ENCODE measurements around the gene AGMO. TPM values are rescaled to one million over a fixed set of nuclear protein-coding genes. Genes with fewer than 3 reads are reported as not detected.

AGMO gene
- polyA plus RNA-seq, 3 donors, result not detected

GRCh38 chr7:15503603-15504290 lies 58.1 kb downstream of the AGMO start:
- no peak overlapping the region for H2AFZ ChIP-seq (ENCODE audit: insufficient read depth, low read depth, low read length, poor library complexity, severe bottlenecking)
- H3K27me3 ChIP-seq (ENCODE audit: control insufficient read depth in 2 of 2, insufficient read depth in 2 of 2, low read length in 2 of 2), result no peaks in the 10 kb centered on the region
- no peak overlapping the region for H3K27ac ChIP-seq (ENCODE audit: low read depth in 1 of 2, low read length in 2 of 2)
- no peaks in the 10 kb centered on the region for H3K4me1 ChIP-seq (ENCODE audit: control insufficient read depth in 1 of 2, insufficient read depth in 2 of 2, low read length in 2 of 2)
- WGBS (ENCODE audit: insufficient coverage), result no CpG with 5 or more reads among the region's 3 CpGs
- Mint-ChIP-seq H3K4me1 (no peaks in the 10 kb centered on the region), H3K27me3 (ENCODE audit: low read depth in 3 of 3) (no peaks in the 10 kb centered on the region), H3K27ac (no peak overlapping the region), H3K9me3 (peaks cover 0 to 4% (median 0%) of the 10 kb centered on the region in 7 donors), H3K36me3 (no peaks in the 10 kb centered on the region), H3K4me3 (no peak overlapping the region)
- no peaks in the 10 kb centered on the region for H4K20me1 ChIP-seq (ENCODE audit: insufficient read depth, low read length)
- H3K9me3 ChIP-seq (replicated peaks in 1 of 2; ENCODE audit: control insufficient read depth in 1 of 2, insufficient read depth in 1 of 2, low read length in 2 of 2), result no peaks in the 10 kb centered on the region
- H3K9ac ChIP-seq (ENCODE audit: insufficient read depth, low read length, poor library complexity, severe bottlenecking), result no peak overlapping the region
- intact Hi-C loops (cut with micrococcal nuclease), result no loop called here
- no peak overlapping the region for H3K4me2 ChIP-seq (replicated peaks; ENCODE audit: extremely low read depth, low read length, poor library complexity, severe bottlenecking)
- no peak for TF ChIP-seq CTCF (IDR thresholded peaks at IDR 0.05)
- H3K36me3 ChIP-seq (replicated peaks in 1 of 2; ENCODE audit: control insufficient read depth in 1 of 2, insufficient read depth in 2 of 2, low read length in 2 of 2), result no peaks in the 10 kb centered on the region
- no peak overlapping the region for H3K4me3 ChIP-seq (replicated peaks in 1 of 3; ENCODE audit: low read depth in 2 of 3, low read length in 3 of 3)
- H3K79me2 ChIP-seq (ENCODE audit: insufficient read depth, low read length), result no peaks in the 10 kb centered on the region
- no peak for DNase-seq

GRCh38 chr7:15498465-15498864 lies 63.4 kb downstream of the AGMO start:
- Histone ChIP-seq H3K79me2 (ENCODE audit: insufficient read depth, low read length) (no peaks in the 10 kb centered on the region), H3K9me3 (replicated peaks in 1 of 2; ENCODE audit: control insufficient read depth in 1 of 2, insufficient read depth in 1 of 2, low read length in 2 of 2) (peaks cover 0 to 2% of the 10 kb centered on the region in 2 donors), H3K36me3 (replicated peaks in 1 of 2; ENCODE audit: control insufficient read depth in 1 of 2, insufficient read depth in 2 of 2, low read length in 2 of 2) (no peaks in the 10 kb centered on the region), H3K9ac (ENCODE audit: insufficient read depth, low read length, poor library complexity, severe bottlenecking) (no peak overlapping the region), H4K20me1 (ENCODE audit: insufficient read depth, low read length) (no peaks in the 10 kb centered on the region), H2AFZ (ENCODE audit: insufficient read depth, low read depth, low read length, poor library complexity, severe bottlenecking) (no peak overlapping the region), H3K27me3 (ENCODE audit: control insufficient read depth in 2 of 2, insufficient read depth in 2 of 2, low read length in 2 of 2) (no peaks in the 10 kb centered on the region), H3K4me3 (replicated peaks in 1 of 3; ENCODE audit: low read depth in 2 of 3, low read length in 3 of 3) (no peak overlapping the region), H3K27ac (ENCODE audit: low read depth in 1 of 2, low read length in 2 of 2) (no peak overlapping the region), H3K4me1 (ENCODE audit: control insufficient read depth in 1 of 2, insufficient read depth in 2 of 2, low read length in 2 of 2) (no peaks in the 10 kb centered on the region), H3K4me2 (replicated peaks; ENCODE audit: extremely low read depth, low read length, poor library complexity, severe bottlenecking) (no peak overlapping the region)
- no CpG with 5 or more reads among the region's 4 CpGs for WGBS (ENCODE audit: insufficient coverage)
- Mint-ChIP-seq H3K9me3 (peaks cover 0 to 5% (median 3%) of the 10 kb centered on the region in 7 donors), H3K4me3 (no peak overlapping the region), H3K27me3 (ENCODE audit: low read depth in 3 of 3) (no peaks in the 10 kb centered on the region), H3K36me3 (no peaks in the 10 kb centered on the region), H3K4me1 (no peaks in the 10 kb centered on the region), H3K27ac (no peak overlapping the region)
- TF ChIP-seq CTCF (IDR thresholded peaks at IDR 0.05), result no peak
- DNase-seq, result no peak
- intact Hi-C loops (cut with micrococcal nuclease), result no loop called here
